ENCODE results near the gene MBOAT7. TPM values are rescaled to one million over a fixed set of nuclear protein-coding genes. Genes with fewer than 3 reads are reported as not detected.
A peak's percentile ranks its signal among the peaks of the same experiment; 100 is the strongest.

The MBOAT7 gene
- total and polyA plus RNA-seq, 4 donors, result 10.3 to 31.5 (median 15.0) TPM

DNA sequence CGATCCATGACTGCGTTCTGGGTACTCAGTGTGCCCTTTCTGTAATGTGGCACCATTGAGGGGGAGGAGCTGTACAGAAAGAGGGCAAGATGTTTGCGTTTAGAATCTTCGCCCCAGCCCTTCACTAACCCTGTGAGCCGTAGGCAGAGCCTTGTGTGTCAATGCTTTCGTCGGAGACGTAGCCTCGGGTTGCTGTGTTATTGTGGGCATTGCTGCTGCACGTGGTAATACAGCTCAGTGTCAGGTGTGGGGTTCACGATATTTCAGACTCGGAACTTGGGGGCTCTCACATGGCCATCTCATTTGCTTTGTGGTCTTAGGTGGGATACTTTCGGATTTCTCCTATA is 17.4 kb upstream of the MBOAT7 start (continued):
- TF ChIP-seq FOXA2 (IDR thresholded peaks at IDR 0.05), result no peak
- TF ChIP-seq GABPA (IDR thresholded peaks at IDR 0.05 in 1 of 2, conservative IDR thresholded peaks at IDR 0.05 in 1 of 2), result no peak
- TF ChIP-seq NR2F2 (IDR thresholded peaks at IDR 0.05), result no peak
- TF ChIP-seq JUND (IDR thresholded peaks at IDR 0.05), result no peak
- TF ChIP-seq EGR1 (IDR thresholded peaks at IDR 0.05; ENCODE audit: low read depth in 2 of 2), result no peak
- no peak for TF ChIP-seq FOXA1 (IDR thresholded peaks at IDR 0.05)

DNA sequence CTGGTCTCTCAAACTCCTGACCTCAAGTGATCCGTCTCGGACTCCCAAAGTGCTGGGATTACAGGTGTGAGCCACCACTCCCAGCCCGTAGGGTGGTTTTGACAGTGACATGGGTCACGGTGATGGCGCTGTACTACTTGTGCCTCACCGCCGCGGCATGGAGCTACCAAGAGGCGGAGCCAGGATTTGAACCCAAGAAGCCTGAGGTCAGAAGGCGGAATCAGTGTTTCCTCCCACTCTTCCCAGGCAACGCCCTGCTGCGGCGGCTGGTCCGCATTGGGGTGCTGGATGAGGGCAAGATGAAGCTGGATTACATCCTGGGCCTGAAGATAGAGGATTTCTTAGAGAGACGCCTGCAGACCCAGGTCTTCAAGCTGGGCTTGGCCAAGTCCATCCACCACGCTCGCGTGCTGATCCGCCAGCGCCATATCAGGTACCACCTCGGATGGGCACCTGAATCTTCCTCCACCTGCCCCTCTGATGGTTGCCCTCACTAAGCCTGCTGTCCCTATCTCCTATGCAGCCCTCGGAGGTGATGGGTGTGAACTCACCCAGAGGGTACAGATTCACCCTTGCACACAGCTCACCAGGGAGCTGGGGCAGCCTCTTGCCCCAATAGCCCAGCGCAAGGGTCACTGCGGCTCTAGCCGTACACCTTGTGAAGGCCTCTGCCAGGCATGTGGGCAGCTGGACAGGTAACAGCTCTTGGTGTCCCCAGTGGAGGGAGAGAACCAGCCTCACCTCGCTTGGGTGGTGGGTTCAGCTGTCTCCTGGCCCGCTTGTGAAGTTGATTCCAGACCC is 16.9 kb upstream of the MBOAT7 start:
- no peak for TF ChIP-seq FOXA1 (IDR thresholded peaks at IDR 0.05)
- no peak for TF ChIP-seq FOXA2 (IDR thresholded peaks at IDR 0.05)
- TF ChIP-seq, protein P1, sequence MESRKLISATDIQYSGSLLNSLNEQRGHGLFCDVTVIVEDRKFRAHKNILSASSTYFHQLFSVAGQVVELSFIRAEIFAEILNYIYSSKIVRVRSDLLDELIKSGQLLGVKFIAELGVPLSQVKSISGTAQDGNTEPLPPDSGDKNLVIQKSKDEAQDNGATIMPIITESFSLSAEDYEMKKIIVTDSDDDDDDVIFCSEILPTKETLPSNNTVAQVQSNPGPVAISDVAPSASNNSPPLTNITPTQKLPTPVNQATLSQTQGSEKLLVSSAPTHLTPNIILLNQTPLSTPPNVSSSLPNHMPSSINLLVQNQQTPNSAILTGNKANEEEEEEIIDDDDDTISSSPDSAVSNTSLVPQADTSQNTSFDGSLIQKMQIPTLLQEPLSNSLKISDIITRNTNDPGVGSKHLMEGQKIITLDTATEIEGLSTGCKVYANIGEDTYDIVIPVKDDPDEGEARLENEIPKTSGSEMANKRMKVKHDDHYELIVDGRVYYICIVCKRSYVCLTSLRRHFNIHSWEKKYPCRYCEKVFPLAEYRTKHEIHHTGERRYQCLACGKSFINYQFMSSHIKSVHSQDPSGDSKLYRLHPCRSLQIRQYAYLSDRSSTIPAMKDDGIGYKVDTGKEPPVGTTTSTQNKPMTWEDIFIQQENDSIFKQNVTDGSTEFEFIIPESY (IDR thresholded peaks at IDR 0.05), result no peak
- no peak for TF ChIP-seq HNF4G (IDR thresholded peaks at IDR 0.05)
- peak in 1 of 2 donors; percentile 9 for TF ChIP-seq RXRA (IDR thresholded peaks at IDR 0.05)
- no peak for TF ChIP-seq TAF1 (conservative IDR thresholded peaks at IDR 0.05)
- no peak for TF ChIP-seq NR2F2 (IDR thresholded peaks at IDR 0.05)
- peaks cover 20 to 47% (median 32%) of the 10 kb centered on the region in 4 donors for H3K36me3 ChIP-seq (ENCODE audit: control insufficient read depth in 4 of 4, insufficient read depth in 3 of 4, low read depth in 1 of 4, low read length in 3 of 4)
- 90% methylated on average over 27 of the region's 27 CpGs for WGBS
- H3K27me3 ChIP-seq (ENCODE audit: control insufficient read depth in 4 of 4, insufficient read depth in 4 of 4, low read length in 3 of 4), result no peaks in the 10 kb centered on the region
- DNase-seq (ENCODE audit: low spot score), result no peak
- peak overlapping the region; percentile 88 to 94 for H3K27ac ChIP-seq (ENCODE audit: low read depth in 1 of 2, low read length in 2 of 2)
- H3K4me1 ChIP-seq (ENCODE audit: control insufficient read depth in 4 of 4, insufficient read depth in 4 of 4, low read length in 3 of 4), result peaks cover 31 to 100% (median 84%) of the 10 kb centered on the region in 4 donors
- no peaks in the 10 kb centered on the region for H3K9me3 ChIP-seq (ENCODE audit: control insufficient read depth in 4 of 4, low read length in 3 of 4)
- no peak overlapping the region for H3K4me3 ChIP-seq (ENCODE audit: low read depth in 1 of 3, low read length in 3 of 3)
- no peak overlapping the region for H3K9ac ChIP-seq (ENCODE audit: low read depth in 1 of 2, low read length in 2 of 2)

DNA sequence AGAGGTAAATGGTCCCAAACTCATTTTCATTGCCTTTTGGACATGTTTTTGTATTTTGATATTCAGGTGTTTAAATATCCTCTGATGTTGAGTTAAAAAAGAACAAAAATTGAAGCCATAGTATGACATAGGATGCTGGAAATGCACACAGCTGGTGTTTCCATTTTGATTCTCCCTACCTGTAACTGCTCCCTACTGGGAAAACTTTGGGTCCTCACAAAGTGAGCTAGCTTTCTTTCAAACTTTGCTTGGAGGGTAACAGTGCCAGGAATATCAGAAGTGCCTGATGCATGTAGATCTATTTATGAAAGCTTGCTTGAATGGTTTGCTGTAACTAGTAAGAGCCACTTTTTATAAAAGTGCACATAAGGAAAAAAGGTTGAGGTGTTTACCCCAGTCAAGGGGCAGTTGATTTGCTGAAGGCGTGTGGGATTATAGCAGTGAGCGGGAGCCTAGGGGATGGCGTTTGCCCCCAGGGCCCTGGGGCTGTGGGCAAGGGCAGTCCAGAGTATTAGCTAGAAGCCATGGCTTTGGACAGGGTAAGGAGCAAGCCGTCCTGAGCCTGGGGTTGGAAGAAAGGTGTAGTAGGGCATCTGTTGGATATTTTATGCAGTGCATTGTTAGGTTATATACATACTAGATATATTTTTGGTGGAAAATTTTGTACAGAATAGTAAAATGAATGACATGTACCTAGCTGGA is 15.5 kb upstream of the MBOAT7 start:
- DNase-seq (ENCODE audit: low spot score), result no peak
- Histone ChIP-seq H3K4me1 (ENCODE audit: control insufficient read depth in 4 of 4, insufficient read depth in 4 of 4, low read length in 3 of 4) (peaks cover 30 to 88% (median 77%) of the 10 kb centered on the region in 4 donors), H3K36me3 (ENCODE audit: control insufficient read depth in 4 of 4, insufficient read depth in 3 of 4, low read depth in 1 of 4, low read length in 3 of 4) (peaks cover 20 to 47% (median 32%) of the 10 kb centered on the region in 4 donors), H3K27me3 (ENCODE audit: control insufficient read depth in 4 of 4, insufficient read depth in 4 of 4, low read length in 3 of 4) (no peaks in the 10 kb centered on the region), H3K9me3 (ENCODE audit: control insufficient read depth in 4 of 4, low read length in 3 of 4) (no peaks in the 10 kb centered on the region), H3K27ac (ENCODE audit: low read depth in 1 of 2, low read length in 2 of 2) (peak overlapping the region; percentile 23 to 28), H3K4me3 (ENCODE audit: low read depth in 1 of 3, low read length in 3 of 3) (no peak overlapping the region), H3K9ac (ENCODE audit: low read depth in 1 of 2, low read length in 2 of 2) (no peak overlapping the region)
- 87% methylated on average over 4 of the region's 4 CpGs for WGBS
- no peak for TF ChIP-seq RXRA (IDR thresholded peaks at IDR 0.05)
- TF ChIP-seq JUND (IDR thresholded peaks at IDR 0.05), result no peak
- TF ChIP-seq, protein P2, sequence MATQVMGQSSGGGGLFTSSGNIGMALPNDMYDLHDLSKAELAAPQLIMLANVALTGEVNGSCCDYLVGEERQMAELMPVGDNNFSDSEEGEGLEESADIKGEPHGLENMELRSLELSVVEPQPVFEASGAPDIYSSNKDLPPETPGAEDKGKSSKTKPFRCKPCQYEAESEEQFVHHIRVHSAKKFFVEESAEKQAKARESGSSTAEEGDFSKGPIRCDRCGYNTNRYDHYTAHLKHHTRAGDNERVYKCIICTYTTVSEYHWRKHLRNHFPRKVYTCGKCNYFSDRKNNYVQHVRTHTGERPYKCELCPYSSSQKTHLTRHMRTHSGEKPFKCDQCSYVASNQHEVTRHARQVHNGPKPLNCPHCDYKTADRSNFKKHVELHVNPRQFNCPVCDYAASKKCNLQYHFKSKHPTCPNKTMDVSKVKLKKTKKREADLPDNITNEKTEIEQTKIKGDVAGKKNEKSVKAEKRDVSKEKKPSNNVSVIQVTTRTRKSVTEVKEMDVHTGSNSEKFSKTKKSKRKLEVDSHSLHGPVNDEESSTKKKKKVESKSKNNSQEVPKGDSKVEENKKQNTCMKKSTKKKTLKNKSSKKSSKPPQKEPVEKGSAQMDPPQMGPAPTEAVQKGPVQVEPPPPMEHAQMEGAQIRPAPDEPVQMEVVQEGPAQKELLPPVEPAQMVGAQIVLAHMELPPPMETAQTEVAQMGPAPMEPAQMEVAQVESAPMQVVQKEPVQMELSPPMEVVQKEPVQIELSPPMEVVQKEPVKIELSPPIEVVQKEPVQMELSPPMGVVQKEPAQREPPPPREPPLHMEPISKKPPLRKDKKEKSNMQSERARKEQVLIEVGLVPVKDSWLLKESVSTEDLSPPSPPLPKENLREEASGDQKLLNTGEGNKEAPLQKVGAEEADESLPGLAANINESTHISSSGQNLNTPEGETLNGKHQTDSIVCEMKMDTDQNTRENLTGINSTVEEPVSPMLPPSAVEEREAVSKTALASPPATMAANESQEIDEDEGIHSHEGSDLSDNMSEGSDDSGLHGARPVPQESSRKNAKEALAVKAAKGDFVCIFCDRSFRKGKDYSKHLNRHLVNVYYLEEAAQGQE (IDR thresholded peaks at IDR 0.05), result no peak
- no peak for TF ChIP-seq FOXA2 (IDR thresholded peaks at IDR 0.05)
- no peak for TF ChIP-seq FOXA1 (IDR thresholded peaks at IDR 0.05)
- TF ChIP-seq, protein P1 (IDR thresholded peaks at IDR 0.05), result no peak
- TF ChIP-seq, protein P3, sequence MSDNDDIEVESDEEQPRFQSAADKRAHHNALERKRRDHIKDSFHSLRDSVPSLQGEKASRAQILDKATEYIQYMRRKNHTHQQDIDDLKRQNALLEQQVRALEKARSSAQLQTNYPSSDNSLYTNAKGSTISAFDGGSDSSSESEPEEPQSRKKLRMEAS (IDR thresholded peaks at IDR 0.05), result no peak
